ENCODE measurements around the gene SYCE3. TPM values are rescaled to one million over a fixed set of nuclear protein-coding genes. Genes with fewer than 3 reads are reported as not detected.

SYCE3 gene
- total RNA-seq (2014; rRNA removed) (1.3 TPM in 1 of 2 replicates, not detected in the other), Bru-seq, nascent RNA (percentile 7 among the genes with signal in this experiment), BruChase-seq, experiment 1, labeled RNA remaining after a 6-hour chase (percentile 12 among the genes with signal in this experiment), BruChase-seq, experiment 2, labeled RNA remaining after a 2-hour chase (percentile 9 among the genes with signal in this experiment)
- long read RNA-seq = 0 reads

GRCh38 chr22:50562523-50563412 is at the start of gene SYCE3:
Gene SYCE3, minus strand, starts transcription at chr22:50562919. Its CDS starts 6,514 bp downstream, at chr22:50556405.
- Histone ChIP-seq H3K36me3 (ENCODE audit: low read depth, low read length) (no peaks in the 10 kb centered on the region), H3K79me2 (ENCODE audit: low read length) (no peaks in the 10 kb centered on the region), H3K9ac (ENCODE audit: low read length) (peak within 1 kb of the TSS; percentile 41), H3K9me2 (replicated peaks; ENCODE audit: low read length) (no peaks in the 10 kb centered on the region), H4K20me1 (ENCODE audit: low read length) (no peaks in the 10 kb centered on the region), H3K4me3 (ENCODE audit: low read length) (peak within 1 kb of the TSS; percentile 84), H3F3A (ENCODE audit: low read length, unreplicated experiment) (no peaks in the 10 kb centered on the region), H3K27me3 (ENCODE audit: low read length) (no peaks in the 10 kb centered on the region), H3K9me3 (ENCODE audit: low read length) (no peaks in the 10 kb centered on the region), H2AFZ (ENCODE audit: low read length) (peak within 1 kb of the TSS; percentile 88), H3K27ac (ENCODE audit: low read length) (no peak within 1 kb of the TSS), H3K4me1 (ENCODE audit: insufficient read depth, low read length) (peaks cover 7% of the 10 kb centered on the region), H3K4me2 (ENCODE audit: low read length) (peak within 1 kb of the TSS; percentile 99)
- intact Hi-C loops (cut with micrococcal nuclease) = loop anchor here (5.0 kb wide), 1 partner anchor 35 kb away; the partner anchor contains the start of gene SCO2
- TF ChIP-seq CTCF (conservative IDR thresholded peaks at IDR 0.05; ENCODE audit: low read depth, low read length) (peak; percentile 62), EZH2phosphoT487 (IDR thresholded peaks at IDR 0.05; ENCODE audit: borderline replicate concordance, low read length) (no peak), EZH2 (IDR thresholded peaks at IDR 0.05; ENCODE audit: low read length, unreplicated experiment) (no peak)
- ChIA-PET POLR2A (ENCODE audit: unreplicated experiment) (interaction anchor here (0.6 kb wide), 1 partner anchor 12 kb away, joined by 3 read pairs; no protein-coding TSS in a partner anchor), CTCF (interaction anchor here (0.6 to 0.8 kb wide), 4 partner anchors 26 to 65 kb away, joined by 3 read pairs; partner anchors contain the start of gene ARSA)
- peak; percentile 92 for DNase-seq
- ATAC-seq = peak; percentile 96
- BruUV-seq (replicated peaks) = TSS peak; percentile 96

- H3K79me2 ChIP-seq (ENCODE audit: low read length) = no peaks in the 10 kb centered on the region
- H3K9me3 ChIP-seq (ENCODE audit: low read length) = no peaks in the 10 kb centered on the region
- H3K27me3 ChIP-seq (ENCODE audit: low read length) = no peaks in the 10 kb centered on the region
- no peaks in the 10 kb centered on the region for H4K20me1 ChIP-seq (ENCODE audit: low read length)
- ChIA-PET CTCF (no interaction called here), POLR2A (ENCODE audit: unreplicated experiment) (no interaction called here)
- no peak overlapping the region for H3K9ac ChIP-seq (ENCODE audit: low read length)
- no peak overlapping the region for H3K4me2 ChIP-seq (ENCODE audit: low read length)
- H3F3A ChIP-seq (ENCODE audit: low read length, unreplicated experiment) = no peaks in the 10 kb centered on the region
- no peak overlapping the region for H3K27ac ChIP-seq (ENCODE audit: low read length)
- H3K9me2 ChIP-seq (replicated peaks; ENCODE audit: low read length) = no peaks in the 10 kb centered on the region
- no TSS peak for BruUV-seq (replicated peaks)
- DNase-seq (no peak), ATAC-seq (no peak)
- no peaks in the 10 kb centered on the region for H3K36me3 ChIP-seq (ENCODE audit: low read depth, low read length)
- no peak overlapping the region for H3K4me3 ChIP-seq (ENCODE audit: low read length)
- intact Hi-C loops (cut with micrococcal nuclease) = no loop called here
- H2AFZ ChIP-seq (ENCODE audit: low read length) = no peak overlapping the region
- no peak for TF ChIP-seq CTCF (conservative IDR thresholded peaks at IDR 0.05; ENCODE audit: low read depth, low read length)
- TF ChIP-seq EZH2phosphoT487 (IDR thresholded peaks at IDR 0.05; ENCODE audit: borderline replicate concordance, low read length) = no peak
- TF ChIP-seq EZH2 (IDR thresholded peaks at IDR 0.05; ENCODE audit: low read length, unreplicated experiment) = no peak
- no peaks in the 10 kb centered on the region for H3K4me1 ChIP-seq (ENCODE audit: insufficient read depth, low read length)
Observed at GRCh38 chr22:50612168-50612527, 49.4 kb upstream of the SYCE3 start.
